Fibroblast of mammary gland (primary cell): Measurements from ENCODE around the gene EME2.

Source experiments
- DNase-seq: peaks from one replicate; pipeline ENCODE4 v3.0.0-alpha.2; 2010; ENCODE audit warnings: low read depth
- H3K4me3 ChIP-seq: 2 replicates; pipeline ENCODE4 v1.5.1; 2011; ENCODE audit warnings: low read depth, mild to moderate bottlenecking, low read length, moderate library complexity; ENCODE audit not compliant: control insufficient read depth
- CTCF ChIP-seq: conservative IDR thresholded peaks from 2 replicates; pipeline ENCODE4 v1.5.1; 2011; ENCODE audit warnings: low read depth, low read length, inconsistent platforms; ENCODE audit not compliant: control insufficient read depth, insufficient read depth

Gene EME2

GRCh38 chr16:1754204-1754603 lies 18.4 kb upstream of the EME2 start:
- TF ChIP-seq CTCF: no peak
- H3K4me3 ChIP-seq: no peak overlapping the region
- DNase-seq: no peak

GRCh38 chr16:1757714-1758461 lies 14.7 kb upstream of the EME2 start:
- no peak for TF ChIP-seq CTCF
- H3K4me3 ChIP-seq: no peak overlapping the region
- no peak for DNase-seq

DNA sequence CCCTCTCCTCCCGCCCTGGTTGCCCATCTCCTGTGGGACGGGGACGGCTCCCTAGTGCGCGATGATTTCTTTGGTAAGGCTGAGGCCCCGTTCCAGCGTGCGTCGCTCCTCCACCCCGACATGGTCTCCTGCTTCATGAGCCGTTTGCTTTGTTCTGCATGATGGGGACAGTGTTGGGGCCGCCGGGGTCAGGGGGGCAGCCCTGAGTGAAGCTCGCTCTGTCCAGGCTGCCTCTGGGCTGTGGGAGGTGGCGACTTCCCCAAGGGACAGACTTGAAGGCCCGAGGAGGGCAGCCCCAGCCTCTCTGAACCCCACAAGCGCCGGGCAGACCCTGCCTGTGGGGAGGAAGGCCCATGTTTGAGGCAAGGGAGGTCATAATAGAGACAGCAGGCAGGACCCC lies 13.7 kb upstream of the EME2 start:
- TF ChIP-seq CTCF: no peak
- no peak overlapping the region for H3K4me3 ChIP-seq
- no peak for DNase-seq

- DNase-seq: no peak
- H3K4me3 ChIP-seq: no peak overlapping the region
- TF ChIP-seq CTCF: no peak
Measured at GRCh38 chr16:1759511-1759910, 13.1 kb upstream of the EME2 start.

GRCh38 chr16:1760911-1761310 lies 11.7 kb upstream of the EME2 start:
- DNase-seq: no peak
- no peak for TF ChIP-seq CTCF
- H3K4me3 ChIP-seq: no peak overlapping the region

- TF ChIP-seq CTCF: no peak
- H3K4me3 ChIP-seq: no peak overlapping the region
- DNase-seq: no peak
Measured at GRCh38 chr16:1761751-1762150, 10.9 kb upstream of the EME2 start.
